Measurements from ENCODE around the gene MUC5AC.

GRCh38 chr11:1228921-1229451 lies 71.2 kb downstream of the MUC5AC start:
- TF ChIP-seq CTCF (IDR thresholded peaks at IDR 0.05) = no peak
- no peak for TF ChIP-seq POLR2A (IDR thresholded peaks at IDR 0.05)
